Astrocyte (in vitro differentiated cells and primary cell): Measurements from ENCODE around the gene MYADML2. TPM values are rescaled to one million over a fixed set of nuclear protein-coding genes. Genes with fewer than 3 reads are reported as not detected.
"Not testable (repeated sequence)": the region's sequence is repeated elsewhere in the genome, so short reads cannot be mapped to it uniquely, and the experiment has no call there.

Source experiments
- DNase-seq: peaks from one replicate; pipeline ENCODE4 v3.0.0-alpha.2; 2010; ENCODE audit warnings: low read depth
- FAIRE-seq: peaks from 2 replicates; lab custom pipeline; 2011; peaks lifted over from hg19 to GRCh38; lab: Jason Lieb, UNC
- H2AFZ ChIP-seq: 2 replicates; pipeline ENCODE4 v1.6.0; 2012; ENCODE audit warnings: low read depth, low read length, inconsistent platforms
- H3K27ac ChIP-seq: 2 replicates; pipeline ENCODE4 v1.5.1; 2011; ENCODE audit warnings: low read depth, low read length, inconsistent platforms
- H3K27me3 ChIP-seq: 2 replicates; pipeline ENCODE4 v1.6.0; 2011; ENCODE audit warnings: low read length, inconsistent platforms; ENCODE audit not compliant: insufficient read depth
- H3K36me3 ChIP-seq: 2 replicates; pipeline ENCODE4 v1.5.1; 2011; ENCODE audit warnings: low read length, inconsistent platforms; ENCODE audit not compliant: insufficient read depth
- H3K4me1 ChIP-seq: 2 replicates; pipeline ENCODE4 v1.5.1; 2011; ENCODE audit warnings: low read length, inconsistent platforms; ENCODE audit not compliant: insufficient read depth
- H3K4me2 ChIP-seq: 2 replicates; pipeline ENCODE4 v1.6.0; 2012; ENCODE audit warnings: low read length, inconsistent platforms
- H3K4me3 ChIP-seq: 2 replicates; pipeline ENCODE4 v1.5.1; 2011; ENCODE audit warnings: low read depth, mild to moderate bottlenecking, low read length, inconsistent platforms; ENCODE audit not compliant: insufficient read depth
- H3K79me2 ChIP-seq: 2 replicates; pipeline ENCODE4 v1.6.0; 2012; ENCODE audit warnings: mild to moderate bottlenecking, low read length, inconsistent platforms; ENCODE audit not compliant: insufficient read depth
- H3K9ac ChIP-seq: 2 replicates; pipeline ENCODE4 v1.6.0; 2012; ENCODE audit warnings: mild to moderate bottlenecking, low read length, inconsistent platforms
- H3K9me3 ChIP-seq: 2 replicates; pipeline ENCODE4 v1.5.1; 2012; ENCODE audit warnings: low read depth, mild to moderate bottlenecking, low read length, inconsistent platforms; ENCODE audit not compliant: insufficient read depth
- H4K20me1 ChIP-seq: 2 replicates; pipeline ENCODE4 v1.6.0; 2012; ENCODE audit warnings: low read length, inconsistent platforms; ENCODE audit not compliant: insufficient read depth
- H3K27ac Mint-ChIP-seq: one replicate; pipeline ENCODE4 v1.8.0; 2021; ENCODE audit warnings: mild to moderate bottlenecking, mixed read lengths; ENCODE audit not compliant: unreplicated experiment
- H3K27me3 Mint-ChIP-seq: one replicate; pipeline ENCODE4 v1.8.0; 2021; ENCODE audit warnings: low read depth, mixed read lengths; ENCODE audit not compliant: unreplicated experiment
- H3K36me3 Mint-ChIP-seq: one replicate; pipeline ENCODE4 v1.8.0; 2021; ENCODE audit warnings: low read depth, mixed read lengths; ENCODE audit not compliant: unreplicated experiment
- H3K4me1 Mint-ChIP-seq: one replicate; pipeline ENCODE4 v1.8.0; 2021; ENCODE audit warnings: low read depth, mixed read lengths; ENCODE audit not compliant: unreplicated experiment
- H3K4me3 Mint-ChIP-seq: one replicate; pipeline ENCODE4 v1.8.0; 2021; ENCODE audit warnings: mild to moderate bottlenecking, moderate library complexity, mixed read lengths; ENCODE audit not compliant: unreplicated experiment
- H3K9me3 Mint-ChIP-seq: one replicate; pipeline ENCODE4 v1.8.0; 2021; ENCODE audit warnings: mild to moderate bottlenecking, mixed read lengths; ENCODE audit not compliant: unreplicated experiment
- EZH2 ChIP-seq: IDR thresholded peaks from 2 replicates; pipeline ENCODE4 v1.6.1; 2012; ENCODE audit warnings: mild to moderate bottlenecking, low read length, inconsistent platforms; ENCODE audit not compliant: insufficient read depth
- total RNA-seq: library from RNA; stranded (reverse); gene quantifications from 2 replicates; pipeline ENCODE4 v1.2.1, GENCODE V29; 2021
- TF ChIP-seq, protein P1 (sequence below): IDR thresholded peaks from 2 replicates; pipeline ENCODE4 v1.5.1; 2011; ENCODE audit warnings: low read depth, mild to moderate bottlenecking, inconsistent platforms, low read length, moderate library complexity; ENCODE audit not compliant: insufficient read depth

MYADML2 gene
- total RNA-seq, 1 donor from 2014 or later = not detected

DNA sequence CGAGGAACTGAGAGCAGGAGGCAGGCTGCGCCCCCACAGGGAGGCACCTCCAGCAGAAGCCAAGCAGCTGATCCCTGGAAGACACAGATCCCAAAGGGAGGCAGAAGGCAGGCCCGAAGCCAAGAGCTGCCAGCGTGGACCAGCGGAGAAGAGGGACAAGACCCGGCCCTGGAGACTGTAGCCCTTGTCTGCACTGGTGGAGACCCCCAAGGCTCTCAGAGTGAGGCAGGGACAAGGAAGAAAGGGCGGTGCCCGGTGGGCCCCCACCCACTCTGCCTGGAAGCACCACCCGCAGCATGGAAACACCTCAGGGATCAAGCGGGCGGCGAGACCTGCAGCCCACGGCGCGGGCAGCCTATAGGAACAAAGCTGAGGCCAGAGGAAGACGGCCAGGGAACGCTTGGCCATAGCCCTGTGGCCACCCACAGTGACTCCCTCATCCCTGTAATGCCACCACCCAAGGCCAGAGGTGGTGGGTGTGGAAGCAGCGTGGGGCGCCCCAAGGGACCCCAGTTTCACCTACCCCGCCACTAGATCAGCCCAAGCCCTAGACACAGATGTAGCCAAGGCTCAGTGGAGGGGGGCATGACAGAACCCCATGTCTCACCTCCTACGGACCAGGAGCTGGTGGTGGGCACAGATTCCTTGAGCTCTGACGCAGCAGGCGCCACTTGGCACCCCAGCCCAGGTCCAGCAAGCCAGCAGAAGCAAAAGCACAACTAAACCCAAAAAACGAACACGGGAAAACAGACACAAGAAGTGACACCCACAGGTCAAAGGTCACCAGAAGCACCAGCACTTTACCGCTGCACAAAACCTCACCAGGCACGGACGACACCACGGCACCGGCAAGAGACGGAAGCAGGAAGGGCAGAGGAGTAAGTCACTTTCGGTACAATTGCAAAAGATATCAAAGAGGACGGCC lies 26.2 kb downstream of the MYADML2 start:
- Histone ChIP-seq H3K9me3 (no peaks in the 10 kb centered on the region), H3K27ac (no peak overlapping the region), H3K27me3 (no peaks in the 10 kb centered on the region), H3K9ac (no peak overlapping the region), H3K4me2 (no peak overlapping the region), H2AFZ (no peak overlapping the region), H3K36me3 (peaks cover 5% of the 10 kb centered on the region), H3K4me3 (no peak overlapping the region), H4K20me1 (peaks cover 81% of the 10 kb centered on the region), H3K79me2 (peaks cover 93% of the 10 kb centered on the region), H3K4me1 (peaks cover 26% of the 10 kb centered on the region)
- Mint-ChIP-seq H3K4me3 (no peak overlapping the region), H3K9me3 (no peaks in the 10 kb centered on the region), H3K27ac (peak overlapping the region; percentile 23), H3K27me3 (no peaks in the 10 kb centered on the region), H3K36me3 (peaks cover 10% of the 10 kb centered on the region), H3K4me1 (peaks cover 21% of the 10 kb centered on the region)
- no peak for TF ChIP-seq EZH2
- TF ChIP-seq, protein P1, sequence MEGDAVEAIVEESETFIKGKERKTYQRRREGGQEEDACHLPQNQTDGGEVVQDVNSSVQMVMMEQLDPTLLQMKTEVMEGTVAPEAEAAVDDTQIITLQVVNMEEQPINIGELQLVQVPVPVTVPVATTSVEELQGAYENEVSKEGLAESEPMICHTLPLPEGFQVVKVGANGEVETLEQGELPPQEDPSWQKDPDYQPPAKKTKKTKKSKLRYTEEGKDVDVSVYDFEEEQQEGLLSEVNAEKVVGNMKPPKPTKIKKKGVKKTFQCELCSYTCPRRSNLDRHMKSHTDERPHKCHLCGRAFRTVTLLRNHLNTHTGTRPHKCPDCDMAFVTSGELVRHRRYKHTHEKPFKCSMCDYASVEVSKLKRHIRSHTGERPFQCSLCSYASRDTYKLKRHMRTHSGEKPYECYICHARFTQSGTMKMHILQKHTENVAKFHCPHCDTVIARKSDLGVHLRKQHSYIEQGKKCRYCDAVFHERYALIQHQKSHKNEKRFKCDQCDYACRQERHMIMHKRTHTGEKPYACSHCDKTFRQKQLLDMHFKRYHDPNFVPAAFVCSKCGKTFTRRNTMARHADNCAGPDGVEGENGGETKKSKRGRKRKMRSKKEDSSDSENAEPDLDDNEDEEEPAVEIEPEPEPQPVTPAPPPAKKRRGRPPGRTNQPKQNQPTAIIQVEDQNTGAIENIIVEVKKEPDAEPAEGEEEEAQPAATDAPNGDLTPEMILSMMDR = no peak
- DNase-seq = no peak
- no peak for FAIRE-seq

DNA sequence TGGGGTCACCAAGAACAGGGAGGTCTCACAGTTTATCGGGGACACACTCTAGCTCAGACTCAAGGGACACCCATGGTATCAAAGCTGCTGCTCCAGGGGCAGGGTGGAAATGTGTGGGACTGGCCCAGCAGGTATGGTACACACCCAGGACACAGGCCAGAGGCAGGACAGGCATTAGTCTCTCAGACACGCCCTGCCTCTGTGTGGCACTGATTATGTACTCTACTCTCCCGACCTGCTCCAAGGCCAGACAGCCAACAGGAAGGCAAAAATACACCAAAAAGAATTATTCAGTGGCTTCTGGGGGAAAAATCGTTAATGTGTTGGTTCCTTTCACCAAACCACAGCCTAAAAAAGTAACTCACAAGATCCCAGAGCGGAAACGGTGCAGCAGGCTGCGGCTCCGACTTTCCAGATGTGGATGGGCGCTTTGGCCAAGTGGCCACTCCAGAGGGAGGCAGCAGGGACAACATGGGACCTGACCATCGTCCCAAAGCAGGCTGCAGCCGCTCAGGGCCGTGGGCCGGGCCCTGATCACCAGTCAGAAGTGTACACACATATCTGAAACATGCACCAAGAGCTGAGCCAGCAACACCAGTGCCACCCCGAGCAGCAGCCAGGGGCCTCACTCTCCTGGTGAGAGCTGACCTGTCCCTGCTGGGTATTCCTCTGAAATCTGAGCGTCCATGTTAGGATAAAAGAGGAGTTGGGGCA lies 28.0 kb downstream of the MYADML2 start:
- H3K4me3 ChIP-seq = no peak overlapping the region
- peaks cover 87% of the 10 kb centered on the region for H3K79me2 ChIP-seq
- peaks cover 18% of the 10 kb centered on the region for H3K4me1 ChIP-seq
- H3K27me3 Mint-ChIP-seq = no peaks in the 10 kb centered on the region
- no peak overlapping the region for H2AFZ ChIP-seq
- no peaks in the 10 kb centered on the region for H3K27me3 ChIP-seq
- H3K36me3 Mint-ChIP-seq = peaks cover 16% of the 10 kb centered on the region
- H3K27ac Mint-ChIP-seq = peak overlapping the region; percentile 53
- no peak overlapping the region for H3K27ac ChIP-seq
- peaks cover 80% of the 10 kb centered on the region for H4K20me1 ChIP-seq
- H3K9me3 ChIP-seq = no peaks in the 10 kb centered on the region
- no peak for DNase-seq
- FAIRE-seq = no peak
- peaks cover 12% of the 10 kb centered on the region for H3K36me3 ChIP-seq
- TF ChIP-seq, protein P1 = no peak
- no peak for TF ChIP-seq EZH2
- no peak overlapping the region for H3K9ac ChIP-seq
- no peaks in the 10 kb centered on the region for H3K9me3 Mint-ChIP-seq
- H3K4me2 ChIP-seq = no peak overlapping the region
- H3K4me1 Mint-ChIP-seq = peaks cover 13% of the 10 kb centered on the region
- H3K4me3 Mint-ChIP-seq = peak overlapping the region; percentile 87

DNA sequence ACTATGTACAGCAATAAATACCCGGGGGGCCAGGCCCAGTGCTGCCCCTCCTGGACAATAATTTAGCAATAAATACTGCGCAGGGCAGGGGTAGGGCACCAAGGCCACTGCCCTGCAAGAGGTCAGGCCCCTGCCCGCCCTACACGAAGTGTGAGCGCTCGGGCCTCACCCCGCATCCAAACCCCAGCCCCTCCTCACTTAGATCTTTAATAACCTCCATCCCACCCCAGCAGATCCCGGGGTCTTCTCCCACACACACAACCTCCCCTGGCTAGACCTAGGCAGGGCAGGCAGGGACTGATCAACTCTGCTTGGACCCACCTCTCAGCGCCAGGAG lies 28.7 kb downstream of the MYADML2 start:
- not testable (repeated sequence) for FAIRE-seq
- peak overlapping the region; percentile 85 for H3K4me2 ChIP-seq

More for the DNA sequence above, 28.7 kb downstream of the MYADML2 start:
- H3K27ac ChIP-seq, DNase-seq, H3K9me3 Mint-ChIP-seq, H3K27me3 Mint-ChIP-seq, H2AFZ ChIP-seq, H3K9me3 ChIP-seq, H3K27me3 ChIP-seq, H3K9ac ChIP-seq, H3K4me3 ChIP-seq: not testable (repeated sequence)
- H3K4me3 Mint-ChIP-seq = peak overlapping the region; percentile 87
- H3K27ac Mint-ChIP-seq = peak overlapping the region; percentile 34
- Histone ChIP-seq H3K4me1 (peaks cover 12% of the 10 kb centered on the region), H4K20me1 (peaks cover 81% of the 10 kb centered on the region), H3K79me2 (peaks cover 80% of the 10 kb centered on the region), H3K36me3 (peaks cover 12% of the 10 kb centered on the region)
- peaks cover 13% of the 10 kb centered on the region for H3K4me1 Mint-ChIP-seq
- peaks cover 17% of the 10 kb centered on the region for H3K36me3 Mint-ChIP-seq
